Prostate gland (tissue), 2 donors: Measurements from ENCODE around the gene OSBPL9.

Experiments
- POLR2A ChIP-seq: fragments of 450-650 bp; IDR thresholded peaks from one replicate; pipeline ENCODE4 v1.6.1; 2016; ENCODE audit warnings: antibody characterized with exemption, mild to moderate bottlenecking
- POLR2AphosphoS5 ChIP-seq: sonication (generic); formaldehyde crosslinking; IDR thresholded peaks from one replicate; pipeline ENCODE4 v1.6.1; 2017; ENCODE audit warnings: antibody characterized with exemption
- TF ChIP-seq, protein P1 (sequence below), 4 experiments: fragments of 200-600 bp in 2 of 4; fragments of 450-650 bp in 2 of 4; sonication (generic) in 2 of 4; IDR thresholded peaks; 1 replicate in 3 of 4; 2 replicates in 1 of 4; pipeline ENCODE4 v1.5.1; 2016 to 2019; ENCODE audit warnings: antibody characterized with exemption in 4 of 4, mild to moderate bottlenecking in 2 of 4, moderate library complexity in 2 of 4

DNA sequence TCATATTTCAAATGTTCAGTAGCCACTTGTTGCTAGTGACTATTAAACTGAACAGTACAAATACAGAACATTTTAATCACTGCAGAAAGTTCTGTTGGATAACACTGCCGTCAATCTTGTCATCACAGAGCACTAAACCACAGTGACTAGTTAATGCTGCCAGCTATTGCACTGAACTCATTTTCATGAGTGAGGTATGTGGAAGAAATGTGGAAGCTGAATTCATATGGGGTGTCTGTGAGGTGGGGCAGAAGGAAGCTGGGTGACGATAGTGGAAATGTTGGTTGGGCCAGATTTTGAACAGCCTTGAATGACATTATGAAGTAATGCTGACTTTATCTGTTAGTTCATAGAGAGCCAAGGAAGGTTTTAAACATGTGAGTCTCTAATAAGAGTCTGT, 49.6 kb downstream of the OSBPL9 start:
- TF ChIP-seq POLR2AphosphoS5 (no peak), POLR2A (no peak)
- TF ChIP-seq, protein P1, sequence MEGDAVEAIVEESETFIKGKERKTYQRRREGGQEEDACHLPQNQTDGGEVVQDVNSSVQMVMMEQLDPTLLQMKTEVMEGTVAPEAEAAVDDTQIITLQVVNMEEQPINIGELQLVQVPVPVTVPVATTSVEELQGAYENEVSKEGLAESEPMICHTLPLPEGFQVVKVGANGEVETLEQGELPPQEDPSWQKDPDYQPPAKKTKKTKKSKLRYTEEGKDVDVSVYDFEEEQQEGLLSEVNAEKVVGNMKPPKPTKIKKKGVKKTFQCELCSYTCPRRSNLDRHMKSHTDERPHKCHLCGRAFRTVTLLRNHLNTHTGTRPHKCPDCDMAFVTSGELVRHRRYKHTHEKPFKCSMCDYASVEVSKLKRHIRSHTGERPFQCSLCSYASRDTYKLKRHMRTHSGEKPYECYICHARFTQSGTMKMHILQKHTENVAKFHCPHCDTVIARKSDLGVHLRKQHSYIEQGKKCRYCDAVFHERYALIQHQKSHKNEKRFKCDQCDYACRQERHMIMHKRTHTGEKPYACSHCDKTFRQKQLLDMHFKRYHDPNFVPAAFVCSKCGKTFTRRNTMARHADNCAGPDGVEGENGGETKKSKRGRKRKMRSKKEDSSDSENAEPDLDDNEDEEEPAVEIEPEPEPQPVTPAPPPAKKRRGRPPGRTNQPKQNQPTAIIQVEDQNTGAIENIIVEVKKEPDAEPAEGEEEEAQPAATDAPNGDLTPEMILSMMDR (IDR thresholded peaks at IDR 0.05): no peak
